Measurements from ENCODE around the gene ECE1. TPM values are rescaled to one million over a fixed set of nuclear protein-coding genes. Genes with fewer than 3 reads are reported as not detected.

ECE1 gene
- total RNA-seq, 4 donors from 2014 or later, result 55.9 to 149 (median 112) TPM

- DNase-seq, result peak; percentile 60
- Histone ChIP-seq H3K27me3 (no peaks in the 10 kb centered on the region), H3K4me1 (peaks cover 0 to 4% (median 0%) of the 10 kb centered on the region in 4 donors), H3K27ac (no peak overlapping the region), H3K4me3 (no peak overlapping the region), H3K36me3 (peaks cover 0 to 3% (median 0%) of the 10 kb centered on the region in 4 donors), H3K9me3 (no peaks in the 10 kb centered on the region)
- TF ChIP-seq POLR2AphosphoS5 (IDR thresholded peaks at IDR 0.05) (no peak), POLR2A (IDR thresholded peaks at IDR 0.05) (no peak), EP300 (IDR thresholded peaks at IDR 0.05; ENCODE audit: low read depth) (no peak)
- TF ChIP-seq, protein P1, sequence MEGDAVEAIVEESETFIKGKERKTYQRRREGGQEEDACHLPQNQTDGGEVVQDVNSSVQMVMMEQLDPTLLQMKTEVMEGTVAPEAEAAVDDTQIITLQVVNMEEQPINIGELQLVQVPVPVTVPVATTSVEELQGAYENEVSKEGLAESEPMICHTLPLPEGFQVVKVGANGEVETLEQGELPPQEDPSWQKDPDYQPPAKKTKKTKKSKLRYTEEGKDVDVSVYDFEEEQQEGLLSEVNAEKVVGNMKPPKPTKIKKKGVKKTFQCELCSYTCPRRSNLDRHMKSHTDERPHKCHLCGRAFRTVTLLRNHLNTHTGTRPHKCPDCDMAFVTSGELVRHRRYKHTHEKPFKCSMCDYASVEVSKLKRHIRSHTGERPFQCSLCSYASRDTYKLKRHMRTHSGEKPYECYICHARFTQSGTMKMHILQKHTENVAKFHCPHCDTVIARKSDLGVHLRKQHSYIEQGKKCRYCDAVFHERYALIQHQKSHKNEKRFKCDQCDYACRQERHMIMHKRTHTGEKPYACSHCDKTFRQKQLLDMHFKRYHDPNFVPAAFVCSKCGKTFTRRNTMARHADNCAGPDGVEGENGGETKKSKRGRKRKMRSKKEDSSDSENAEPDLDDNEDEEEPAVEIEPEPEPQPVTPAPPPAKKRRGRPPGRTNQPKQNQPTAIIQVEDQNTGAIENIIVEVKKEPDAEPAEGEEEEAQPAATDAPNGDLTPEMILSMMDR (IDR thresholded peaks at IDR 0.05), result no peak
- in situ Hi-C loops (cut with MboI; ENCODE audit: low pct_ligation_motif_present in 1 of 4, low pct_unique_long_range_greater_than_20kb in 1 of 4, low sequenced_read_pairs in 3 of 4), result no loop called here
- 82 to 88% methylated on average over 5 to 17 of the region's 17 CpGs for WGBS, 2 donors (ENCODE audit: low coverage in 1 of 2)
- intact Hi-C loops (cut with DNase I; ENCODE audit: low total_unique reads), result loop anchor here (2.0 kb wide), 1 partner anchor 66 kb away; no protein-coding TSS in a partner anchor
These were observed 21.7 kb downstream of the ECE1 start for GRCh38 chr1:21268281-21269239.

GRCh38 chr1:21267191-21268077 lies 22.8 kb downstream of the ECE1 start:
- TF ChIP-seq POLR2A (IDR thresholded peaks at IDR 0.05), result no peak
- Histone ChIP-seq H3K27me3 (no peaks in the 10 kb centered on the region), H3K4me1 (peaks cover 6 to 15% (median 8%) of the 10 kb centered on the region in 4 donors), H3K9me3 (no peaks in the 10 kb centered on the region), H3K36me3 (peaks cover 0 to 3% (median 0%) of the 10 kb centered on the region in 4 donors), H3K4me3 (no peak overlapping the region), H3K27ac (no peak overlapping the region)
- 93 to 99% methylated on average over 8 to 16 of the region's 16 CpGs for WGBS, 2 donors (ENCODE audit: low coverage in 1 of 2)
- intact Hi-C loops (cut with DNase I; ENCODE audit: low total_unique reads) (loop anchor here (2.0 kb wide), 1 partner anchor 67 kb away; no protein-coding TSS in a partner anchor), in situ Hi-C loops (cut with MboI; ENCODE audit: low pct_ligation_motif_present in 1 of 4, low pct_unique_long_range_greater_than_20kb in 1 of 4, low sequenced_read_pairs in 3 of 4) (no loop called here)
- no peak for DNase-seq

DNA sequence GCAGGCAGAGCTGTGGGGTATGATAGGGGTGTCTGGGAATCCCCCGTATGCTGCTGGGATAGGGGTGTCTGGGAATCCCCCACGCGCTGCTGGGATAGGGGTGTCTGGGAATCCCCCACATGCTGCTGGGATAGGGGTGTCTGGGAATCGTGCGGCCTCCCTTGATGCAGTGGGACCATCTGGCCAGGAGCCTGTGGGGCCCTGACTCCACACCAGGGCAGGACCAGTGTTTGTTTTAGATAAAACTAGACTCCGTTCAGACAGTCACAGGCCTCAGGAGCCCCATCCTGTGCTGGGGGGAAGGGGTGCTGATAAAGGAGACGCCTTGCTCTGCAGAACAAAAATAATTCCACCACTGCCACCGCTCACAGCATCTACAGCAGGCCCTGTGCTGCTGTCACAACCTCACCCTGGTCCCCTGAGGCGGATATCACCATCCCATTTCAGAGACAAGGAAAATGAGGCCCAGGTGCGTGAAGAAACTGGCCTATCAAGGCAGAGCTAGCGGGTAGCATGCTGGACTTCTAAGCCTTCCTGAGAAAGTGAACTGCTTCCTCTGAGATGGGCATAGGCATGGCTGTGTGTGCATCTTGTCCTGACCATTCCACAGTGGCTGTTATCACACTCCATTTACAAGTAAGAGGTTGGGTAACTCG lies 24.0 kb downstream of the ECE1 start:
- in situ Hi-C loops (cut with MboI; ENCODE audit: low pct_ligation_motif_present in 1 of 4, low pct_unique_long_range_greater_than_20kb in 1 of 4, low sequenced_read_pairs in 3 of 4) (no loop called here), intact Hi-C loops (cut with DNase I; ENCODE audit: low total_unique reads) (no loop called here)
- Histone ChIP-seq H3K27me3 (no peaks in the 10 kb centered on the region), H3K4me3 (no peak overlapping the region), H3K9me3 (no peaks in the 10 kb centered on the region), H3K4me1 (peaks cover 17 to 27% (median 19%) of the 10 kb centered on the region in 4 donors), H3K36me3 (no peaks in the 10 kb centered on the region), H3K27ac (no peak overlapping the region)
- TF ChIP-seq, protein P1 (IDR thresholded peaks at IDR 0.05), result no peak
- no peak for DNase-seq
- WGBS, 2 donors (ENCODE audit: low coverage in 1 of 2), result 83 to 87% methylated on average over 3 to 12 of the region's 12 CpGs

- in situ Hi-C loops (cut with MboI; ENCODE audit: low pct_ligation_motif_present in 1 of 4, low pct_unique_long_range_greater_than_20kb in 1 of 4, low sequenced_read_pairs in 3 of 4), result no loop called here
- no peak overlapping the region for H3K27ac ChIP-seq
- no peak for DNase-seq
- no peaks in the 10 kb centered on the region for H3K36me3 ChIP-seq
- TF ChIP-seq POLR2A (IDR thresholded peaks at IDR 0.05), result no peak
- TF ChIP-seq, protein P1 (IDR thresholded peaks at IDR 0.05), result no peak
- TF ChIP-seq POLR2AphosphoS5 (IDR thresholded peaks at IDR 0.05), result no peak
- no peak for TF ChIP-seq EP300 (IDR thresholded peaks at IDR 0.05; ENCODE audit: low read depth)
- intact Hi-C loops (cut with DNase I; ENCODE audit: low total_unique reads), result no loop called here
- H3K4me1 ChIP-seq, result peaks cover 20 to 33% (median 21%) of the 10 kb centered on the region in 4 donors
- H3K4me3 ChIP-seq, result no peak overlapping the region
- WGBS, 2 donors (ENCODE audit: low coverage in 1 of 2), result 75 to 93% methylated on average over 2 to 6 of the region's 6 CpGs
- H3K27me3 ChIP-seq, result no peaks in the 10 kb centered on the region
- no peaks in the 10 kb centered on the region for H3K9me3 ChIP-seq
These were observed 24.6 kb downstream of the ECE1 start for GRCh38 chr1:21265644-21266043.

Measured in transverse colon (tissue), 4 donors.